GM18526 (cell line): Measurements from ENCODE around the gene FGFRL1.

Experiments
- POLR2A ChIP-seq: IDR thresholded peaks from 3 replicates; pipeline ENCODE4 v1.6.1; 2011; ENCODE audit not compliant: insufficient read length; ENCODE audit errors: extremely low read depth

FGFRL1 gene

DNA sequence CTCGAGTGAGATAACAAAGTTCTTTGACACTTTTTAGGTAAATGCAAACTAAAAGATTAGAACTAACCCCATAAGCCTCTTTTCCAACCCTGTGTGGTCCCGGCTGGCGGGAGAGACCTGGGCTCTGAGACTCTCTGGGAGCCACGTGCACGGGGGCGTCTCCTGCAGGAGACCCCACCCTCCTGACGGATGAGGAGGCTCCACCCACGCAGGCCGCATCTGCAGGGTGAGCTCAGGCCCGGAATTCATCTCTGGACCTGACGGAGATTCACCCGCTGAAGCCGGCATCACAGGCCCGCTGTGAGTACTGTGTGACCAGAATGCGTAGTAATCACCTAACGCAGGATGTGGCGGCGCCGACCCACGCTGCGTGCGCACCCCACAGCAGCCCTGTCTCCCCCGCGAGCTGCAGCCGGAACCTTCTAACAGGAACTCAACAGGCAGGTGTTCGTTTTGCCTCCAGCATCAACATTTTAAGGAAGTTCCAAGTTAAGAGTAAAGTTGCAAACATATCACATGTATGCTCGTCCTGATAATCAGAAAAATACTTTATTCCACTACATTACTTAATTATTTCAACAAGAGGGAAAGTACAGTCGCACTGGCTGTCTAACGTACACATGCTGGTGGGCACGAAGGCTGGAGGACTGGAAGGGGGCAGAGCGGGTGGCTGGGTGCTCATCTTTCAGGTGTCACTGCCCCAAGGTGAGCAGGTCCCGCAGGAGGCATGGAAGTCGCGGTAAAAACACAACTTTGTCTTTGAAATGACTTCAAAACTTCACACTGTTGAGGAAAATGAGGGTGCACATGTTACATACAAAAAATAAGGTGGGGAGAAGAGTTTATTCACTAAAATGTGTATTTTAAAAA, 44.5 kb downstream of the FGFRL1 start:
- no peak for TF ChIP-seq POLR2A

DNA sequence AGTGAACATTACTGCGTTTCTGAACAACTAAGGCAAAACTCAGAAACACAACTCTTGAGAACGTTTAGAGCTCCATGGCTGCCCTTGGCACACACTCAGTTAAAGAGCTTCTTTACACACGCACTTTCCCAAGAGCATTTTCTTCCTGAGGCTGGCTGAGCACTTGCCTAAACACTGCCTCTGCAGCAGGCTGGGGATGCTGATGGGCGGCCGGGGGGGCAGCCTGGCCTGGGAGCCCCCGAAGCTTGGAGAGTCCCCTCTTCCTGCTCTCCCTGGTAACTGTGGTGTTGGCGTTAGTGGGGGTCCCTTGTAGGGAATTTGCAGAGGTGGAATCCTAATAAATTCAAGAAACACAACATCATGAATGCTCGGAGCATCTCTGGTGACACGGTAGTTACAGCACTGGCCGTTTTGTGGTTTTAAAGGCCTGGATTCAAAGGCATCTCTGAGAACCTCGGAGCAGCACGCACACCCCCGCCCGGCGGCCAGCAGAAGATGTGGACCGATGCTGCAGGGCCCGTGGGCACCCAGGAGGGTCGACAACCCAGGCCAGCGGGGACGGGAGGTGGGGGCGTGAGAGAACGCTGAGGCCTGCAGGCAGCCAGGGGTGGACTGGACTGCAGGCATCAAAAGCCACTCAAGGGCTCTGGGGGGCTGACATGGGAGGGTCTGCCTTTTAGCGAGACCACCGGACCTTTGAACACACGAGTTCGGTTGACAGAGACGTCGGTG, 45.4 kb downstream of the FGFRL1 start:
- no peak for TF ChIP-seq POLR2A

DNA sequence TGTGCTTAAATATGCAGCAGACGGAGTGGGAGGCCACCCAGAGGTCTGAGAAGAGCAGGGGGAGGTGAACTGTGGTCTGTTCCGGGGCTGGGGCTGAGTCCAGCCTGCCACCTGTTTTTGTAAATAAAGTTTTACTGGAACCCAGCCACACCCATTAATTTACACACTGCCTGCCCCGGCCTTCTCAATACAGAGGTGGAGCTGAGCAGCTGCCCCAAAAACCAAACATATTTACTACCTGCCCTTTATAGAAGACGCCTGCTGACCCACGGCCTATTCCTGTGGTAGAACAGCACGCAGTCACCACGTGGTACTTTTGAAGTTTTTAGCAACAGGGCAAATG, 45.9 kb downstream of the FGFRL1 start:
- no peak for TF ChIP-seq POLR2A

DNA sequence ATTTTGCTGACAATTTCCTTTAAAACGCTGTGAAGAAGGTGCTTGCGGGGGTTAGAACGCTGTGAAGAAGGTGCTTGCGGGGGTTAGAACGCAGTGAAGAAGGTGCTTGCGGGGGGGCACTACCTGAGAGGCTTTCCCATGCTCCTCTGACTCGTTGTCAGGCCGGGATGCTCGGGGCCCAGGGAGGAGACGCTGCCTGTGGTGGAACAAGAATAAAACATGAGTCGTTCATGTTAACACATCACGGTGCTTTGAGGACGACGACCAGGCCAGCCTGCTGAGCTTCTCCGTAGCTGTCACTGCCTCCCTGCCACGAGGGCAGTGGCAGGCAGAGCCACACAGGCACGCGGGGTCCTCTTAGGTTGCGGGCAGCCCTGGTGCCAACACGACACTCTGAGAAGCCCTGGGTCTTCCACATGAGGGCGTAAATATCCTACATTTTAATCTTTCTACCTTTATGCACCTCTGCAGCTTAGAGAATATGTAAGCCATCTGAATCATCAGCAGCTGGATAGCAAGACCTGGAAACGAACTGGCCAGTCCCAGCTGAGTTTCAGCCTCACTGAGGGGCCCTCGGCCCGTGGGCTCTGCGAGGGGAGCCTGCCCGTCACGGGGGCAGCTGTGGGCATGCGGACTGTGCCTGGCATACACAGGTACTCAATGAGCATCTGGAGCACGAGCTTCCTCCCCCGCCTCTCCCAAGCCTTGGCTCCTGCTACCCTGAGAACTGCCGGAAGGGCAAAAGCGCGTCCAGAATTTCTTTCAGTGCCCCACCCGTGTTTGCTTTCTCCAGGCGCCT, 47.0 kb downstream of the FGFRL1 start:
- no peak for TF ChIP-seq POLR2A

DNA sequence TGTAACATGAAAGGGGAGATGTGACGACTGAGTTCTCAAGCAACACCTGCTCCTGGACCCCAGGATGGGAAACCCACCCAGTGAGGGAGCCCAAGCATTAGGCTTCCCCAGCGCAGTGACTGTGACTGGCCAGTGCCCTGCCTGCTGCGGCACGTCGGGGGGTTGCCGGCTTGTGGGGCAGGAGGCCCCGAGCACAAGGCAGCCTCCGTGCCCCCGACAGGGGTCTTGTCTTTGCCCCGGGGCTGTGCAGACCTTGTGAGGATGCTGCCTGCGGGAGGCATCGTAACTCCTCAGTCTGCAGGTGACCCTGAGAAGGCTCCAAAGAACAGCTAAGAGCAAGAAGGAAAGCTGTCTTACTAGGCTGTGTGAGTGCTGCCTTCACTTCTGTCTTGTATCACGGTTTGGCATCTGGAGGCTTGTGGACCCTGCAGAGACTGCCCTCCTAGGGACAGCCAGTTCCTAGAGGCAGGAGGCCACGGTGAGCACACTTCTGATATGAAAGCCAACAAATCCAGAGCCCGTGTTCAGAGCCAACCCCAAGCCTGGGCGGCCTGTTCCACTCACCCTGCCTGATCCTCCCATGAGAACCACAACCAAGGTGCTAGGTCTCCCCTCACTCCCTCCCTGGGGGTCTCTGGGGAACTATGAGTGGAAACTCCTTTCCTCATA, 47.7 kb downstream of the FGFRL1 start:
- no peak for TF ChIP-seq POLR2A

DNA sequence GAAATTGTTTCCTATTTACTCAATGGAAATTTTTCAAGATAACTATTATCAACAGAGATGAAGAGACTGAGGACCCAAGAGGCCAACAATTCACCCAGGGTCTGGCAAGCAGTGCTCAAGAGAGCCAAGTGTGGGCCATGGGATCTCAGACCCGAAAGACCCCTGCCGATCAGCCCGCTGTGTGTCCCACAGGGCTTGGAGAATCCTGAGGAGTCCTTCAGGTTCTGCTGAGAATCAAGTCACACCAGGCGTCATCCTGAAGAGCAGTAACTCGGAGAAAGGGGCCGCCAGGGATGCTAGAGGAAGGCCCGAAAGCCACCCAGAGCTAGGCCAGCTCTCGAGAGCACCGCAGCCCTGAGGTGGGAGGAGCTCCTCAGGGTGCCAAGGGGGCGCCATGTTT, 48.7 kb downstream of the FGFRL1 start:
- TF ChIP-seq POLR2A, result no peak

DNA sequence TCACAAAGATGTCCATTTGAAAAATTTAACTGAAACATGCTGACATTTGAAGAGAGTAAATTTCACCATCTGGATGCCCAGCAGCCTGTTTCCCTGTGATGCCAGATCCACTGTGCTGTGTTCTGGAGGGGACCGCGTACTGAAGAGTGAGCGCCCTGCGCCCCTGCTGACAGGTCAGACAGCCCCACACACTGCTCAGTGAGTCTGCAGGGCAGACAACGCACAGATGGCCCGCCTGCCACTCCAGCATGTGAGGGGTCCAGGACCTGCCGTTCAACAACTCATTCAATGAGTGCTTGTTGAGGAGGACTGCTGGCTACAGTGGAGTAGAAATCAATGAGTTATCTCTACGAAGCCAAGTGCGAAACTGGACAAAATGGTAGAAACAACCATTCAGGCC, 49.2 kb downstream of the FGFRL1 start:
- no peak for TF ChIP-seq POLR2A

DNA sequence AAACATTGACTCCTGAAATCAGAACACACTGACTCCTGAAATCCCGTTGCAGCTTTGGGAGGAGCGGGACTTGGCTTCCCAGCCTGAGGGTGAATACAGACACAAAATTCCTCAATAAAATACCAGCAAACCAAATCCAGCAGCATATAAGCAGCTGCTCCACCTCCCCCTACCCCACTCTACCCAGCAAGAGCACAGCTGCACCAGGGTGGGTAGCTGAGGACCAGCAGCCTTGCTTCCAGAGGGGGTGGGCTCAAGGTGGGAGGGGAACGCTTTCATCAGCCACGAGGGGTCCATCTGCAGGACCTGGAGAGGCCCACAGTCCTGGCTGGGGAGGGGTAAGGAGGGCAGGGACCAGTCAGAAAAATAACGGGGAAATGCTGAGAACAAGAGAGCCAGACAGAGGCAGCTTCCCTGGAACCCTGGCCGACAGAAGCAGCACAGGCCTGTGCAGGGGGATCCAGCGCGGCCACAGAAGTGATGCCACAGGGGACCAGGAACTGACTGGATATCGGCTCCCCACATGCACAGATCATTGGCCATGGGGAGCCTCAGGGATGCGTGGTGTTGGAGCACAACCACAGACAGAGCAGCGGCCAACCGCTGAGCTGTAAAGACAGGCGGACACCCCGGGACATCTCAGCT, 49.8 kb downstream of the FGFRL1 start:
- TF ChIP-seq POLR2A, result no peak

DNA sequence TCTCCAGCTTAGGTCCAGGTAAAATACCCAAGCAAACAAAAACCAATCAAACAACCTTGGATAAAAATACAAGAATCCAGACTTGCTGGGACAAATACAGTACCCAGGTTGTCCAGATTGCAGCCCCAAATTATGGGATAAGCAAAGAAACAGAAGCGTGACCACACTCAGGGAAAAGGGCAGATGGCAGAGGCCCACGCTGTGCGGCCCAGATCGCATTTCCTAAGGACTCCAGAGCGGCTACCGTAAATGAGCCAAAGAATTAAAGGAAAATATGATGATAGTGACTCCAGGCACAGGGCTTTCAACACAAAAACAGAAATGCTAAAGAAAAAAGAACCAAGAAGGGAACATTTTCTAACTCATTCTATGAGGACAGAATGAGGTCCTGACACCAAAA, 50.3 kb downstream of the FGFRL1 start:
- no peak for TF ChIP-seq POLR2A

DNA sequence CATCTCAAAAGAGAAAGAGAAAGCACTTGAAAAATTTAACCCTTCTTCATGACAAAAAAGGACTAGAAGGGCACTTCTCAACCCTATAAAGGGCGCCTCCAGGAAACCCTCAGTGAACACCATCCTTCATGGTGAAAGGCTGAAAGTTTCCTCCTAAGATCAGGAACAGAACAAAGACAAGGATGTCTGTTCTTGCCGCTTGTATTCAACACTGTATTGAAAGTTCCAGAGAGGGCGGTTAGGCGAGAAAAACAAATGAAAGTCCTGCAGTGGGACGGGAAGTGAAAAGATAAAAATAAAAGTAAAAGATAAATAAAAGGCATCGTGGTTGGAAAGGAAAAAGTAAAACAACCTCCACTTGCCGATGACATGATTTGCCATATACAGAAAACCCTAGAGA, 51.0 kb downstream of the FGFRL1 start:
- no peak for TF ChIP-seq POLR2A

DNA sequence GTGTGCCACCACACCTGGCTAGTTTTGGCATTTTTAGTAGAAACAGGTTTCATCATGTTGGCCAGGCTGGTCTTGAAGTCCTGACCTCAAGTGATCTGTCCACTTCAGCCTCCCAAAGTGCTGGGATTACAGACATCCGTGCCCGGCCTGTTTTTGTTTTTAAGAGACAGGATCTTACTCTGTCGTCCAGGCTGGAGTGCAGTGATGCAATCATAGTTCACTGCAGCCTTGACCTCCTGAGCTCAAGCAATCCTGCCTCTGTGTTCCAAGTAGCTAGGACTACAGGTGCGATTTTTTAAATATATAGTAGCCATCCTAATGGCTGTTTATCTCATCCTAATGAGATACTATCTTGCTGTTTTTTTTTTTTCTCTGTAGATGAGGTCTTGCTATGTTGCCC, 54.3 kb downstream of the FGFRL1 start:
- TF ChIP-seq POLR2A, result no peak

DNA sequence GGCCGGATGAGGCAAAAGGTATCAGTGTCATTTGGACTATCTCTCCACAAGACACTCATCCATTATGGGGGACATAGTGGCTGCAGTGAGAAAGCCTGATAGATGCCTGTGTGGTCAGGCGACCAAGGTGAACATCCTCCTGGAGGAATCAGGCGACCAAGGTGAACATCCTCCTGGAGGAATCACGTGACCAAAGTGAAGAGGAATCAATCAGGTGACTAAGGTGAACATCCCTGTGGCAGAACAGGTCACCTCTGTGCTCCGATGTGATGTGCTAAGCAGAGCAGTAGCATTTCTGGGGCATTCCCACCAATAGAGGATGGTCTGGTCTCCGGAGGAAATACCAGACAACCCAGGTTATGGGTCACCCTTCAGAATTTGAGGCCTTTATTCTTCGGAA, 58.0 kb downstream of the FGFRL1 start:
- TF ChIP-seq POLR2A, result no peak

DNA sequence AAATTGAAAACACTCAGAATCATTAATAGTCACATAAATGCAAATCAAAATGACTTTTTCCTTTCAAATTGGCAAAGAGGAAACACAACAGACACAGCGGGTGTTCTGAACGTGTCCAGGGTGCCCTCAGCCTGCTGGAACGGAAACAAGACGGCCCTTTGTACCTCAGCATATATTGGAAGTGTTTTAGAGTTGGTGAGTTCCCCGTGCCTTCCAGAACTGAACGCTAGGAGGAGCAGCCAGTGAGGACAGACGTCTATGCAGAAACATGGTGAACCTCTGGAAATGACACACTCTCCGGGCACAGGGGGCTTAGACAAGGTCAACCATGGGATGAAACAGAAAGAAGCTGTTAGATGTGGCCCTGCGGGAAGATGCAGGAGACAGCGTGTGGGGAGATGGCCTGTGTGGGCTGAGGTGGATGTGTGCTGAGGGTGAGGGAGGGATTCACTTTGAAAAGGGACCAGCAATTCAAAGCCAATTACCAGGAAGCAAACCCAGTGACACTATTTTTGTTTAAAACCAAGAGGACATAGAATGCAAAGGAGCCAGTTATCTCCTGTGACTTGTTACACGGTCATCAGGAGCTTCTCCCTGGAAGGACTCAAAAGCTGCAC, 61.5 kb downstream of the FGFRL1 start:
- TF ChIP-seq POLR2A, result no peak

DNA sequence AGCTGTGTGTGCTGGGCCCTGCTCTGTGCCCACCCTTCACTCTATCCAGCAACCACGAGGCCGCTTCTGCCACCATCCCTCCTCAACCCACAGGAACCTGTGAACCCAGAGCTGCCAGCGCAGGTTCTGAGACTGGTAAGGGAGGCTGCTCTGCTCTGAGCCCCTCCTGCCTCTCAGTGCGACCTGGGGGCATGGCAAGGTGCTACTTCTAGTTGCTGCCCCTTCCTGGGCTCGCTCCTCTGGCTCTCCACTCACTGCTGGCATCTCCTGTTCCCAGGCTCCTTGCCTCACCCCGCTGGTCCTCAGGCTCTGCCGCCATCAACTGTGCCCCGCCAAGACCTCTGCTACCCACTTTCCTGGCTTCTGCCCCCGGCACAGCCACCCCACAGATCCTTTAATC, 62.7 kb downstream of the FGFRL1 start:
- no peak for TF ChIP-seq POLR2A

DNA sequence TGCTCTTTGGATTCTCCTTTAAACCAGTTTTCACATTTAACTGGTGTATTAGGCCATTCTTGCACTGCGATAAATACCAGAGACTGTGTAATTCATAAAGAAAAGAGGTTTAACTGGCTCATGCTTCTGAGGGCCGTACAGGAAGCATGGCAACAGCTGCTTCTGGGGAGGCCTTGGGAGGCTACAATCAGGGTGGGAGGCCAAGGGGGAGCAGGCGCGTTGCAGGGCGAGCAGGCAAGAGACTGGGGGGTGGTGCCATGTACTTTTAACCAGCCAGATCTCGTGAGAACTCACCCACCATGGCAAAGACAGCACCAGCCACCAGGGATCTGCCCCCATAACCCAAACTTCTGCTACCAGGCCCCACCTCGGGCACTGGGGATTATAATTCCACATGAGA, 63.8 kb downstream of the FGFRL1 start:
- no peak for TF ChIP-seq POLR2A
